HG02870 (cell line): ENCODE data around the gene CCDC63.
"Not testable (repeated sequence)": the region's sequence is repeated elsewhere in the genome, so short reads cannot be mapped to it uniquely, and the experiment has no call there.

Source experiments
- ATAC-seq: cut with Tn5 transposase; IDR thresholded peaks from one replicate; pipeline ENCODE4 v1.9.1; 2021; ENCODE audit warnings: mild to moderate bottlenecking, moderate library complexity; ENCODE audit not compliant: unreplicated experiment

CCDC63 gene

DNA sequence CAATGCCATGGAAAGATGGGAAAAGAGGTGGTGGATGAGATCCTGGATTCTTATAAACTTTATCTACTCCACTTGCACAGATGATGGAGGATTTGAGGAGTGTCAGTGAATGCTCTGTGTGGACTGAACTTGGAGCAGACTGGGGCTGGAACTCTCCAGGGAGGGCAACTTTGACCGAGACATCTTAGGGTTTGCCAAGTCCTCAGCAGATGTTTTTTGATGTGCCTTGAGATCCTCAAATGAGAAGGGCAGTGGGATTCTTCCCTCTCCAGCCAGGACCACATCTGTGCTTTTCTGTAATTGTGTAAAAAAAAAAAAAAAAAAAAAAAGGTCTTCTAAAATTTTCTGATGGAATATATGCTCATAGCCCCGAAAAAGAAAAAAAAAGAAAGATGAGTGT is 96.6 kb downstream of the CCDC63 start:
- ATAC-seq = no peak

GRCh38 chr12:110948041-110948440 is 101.3 kb downstream of the CCDC63 start:
- no peak for ATAC-seq

DNA sequence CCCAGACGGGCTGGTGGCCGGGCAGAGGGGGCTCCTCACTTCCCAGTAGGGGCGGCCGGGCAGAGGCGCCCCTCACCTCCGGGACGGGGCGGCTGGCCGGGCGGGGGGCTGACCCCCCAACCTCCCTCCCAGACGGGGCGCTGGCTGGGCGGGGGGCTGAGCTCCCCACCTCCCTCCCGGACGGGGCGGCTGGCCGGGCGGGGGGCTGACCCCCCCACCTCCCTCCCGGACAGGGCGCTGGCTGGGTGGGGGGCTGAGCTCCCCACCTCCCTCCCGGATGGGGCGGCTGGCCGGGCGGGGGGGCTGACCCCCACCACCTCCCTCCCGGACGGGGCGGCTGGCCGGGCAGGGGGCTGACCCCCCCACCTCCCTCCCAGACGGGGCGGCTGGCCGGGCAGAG is 103.7 kb downstream of the CCDC63 start:
- ATAC-seq = not testable (repeated sequence)

GRCh38 chr12:110950867-110951266 is 104.1 kb downstream of the CCDC63 start:
- ATAC-seq = not testable (repeated sequence)
